Anterior cingulate cortex (tissue), 58 donors: ENCODE results near the gene CCDC57.
A peak's percentile ranks its signal among the peaks of the same experiment; 100 is the strongest.

ENCODE experiments used
- DNase-seq, 58 donors: peaks; one replicate each; lab custom pipeline; 2025; lab: John Stamatoyannopoulos, UW

The CCDC57 gene

GRCh38 chr17:82246365-82247181, 33.9 kb upstream of the CCDC57 start:
- peak in 6 of 58 donors; percentile 23 to 48 (median 32) for DNase-seq

GRCh38 chr17:82246040-82246364, 33.4 kb upstream of the CCDC57 start:
- no peak for DNase-seq

- peak in 1 of 58 donors; percentile 16 for DNase-seq
Observed at GRCh38 chr17:82245134-82246039, 32.7 kb upstream of the CCDC57 start.

- peak in 28 of 58 donors; percentile 16 to 67 (median 33) for DNase-seq
Observed at GRCh38 chr17:82244413-82245133, 31.9 kb upstream of the CCDC57 start.

GRCh38 chr17:82243648-82244412, 31.2 kb upstream of the CCDC57 start:
- no peak for DNase-seq

GRCh38 chr17:82242977-82243647, 30.5 kb upstream of the CCDC57 start:
- DNase-seq, result peak in 57 of 58 donors; percentile 14 to 90 (median 72)

- no peak for DNase-seq
Observed at GRCh38 chr17:82242698-82242976, 30.0 kb upstream of the CCDC57 start.

GRCh38 chr17:82241926-82242697, 29.5 kb upstream of the CCDC57 start:
- peak in 2 of 58 donors; percentile 34 for DNase-seq

GRCh38 chr17:82241183-82241925, 28.7 kb upstream of the CCDC57 start:
- DNase-seq, result peak in 48 of 58 donors; percentile 21 to 77 (median 54)

GRCh38 chr17:82240506-82241182, 28.0 kb upstream of the CCDC57 start:
- no peak for DNase-seq

- DNase-seq, result no peak
Observed at GRCh38 chr17:82239926-82240505, 27.4 kb upstream of the CCDC57 start.

GRCh38 chr17:82239401-82239925, 26.8 kb upstream of the CCDC57 start:
- no peak for DNase-seq

GRCh38 chr17:82238472-82239201, 26.0 kb upstream of the CCDC57 start:
- DNase-seq, result peak in 42 of 58 donors; percentile 23 to 87 (median 50)

- DNase-seq, result peak in 11 of 58 donors; percentile 23 to 70 (median 32)
Observed at GRCh38 chr17:82237746-82238471, 25.3 kb upstream of the CCDC57 start.

- DNase-seq, result no peak
Observed at GRCh38 chr17:82237083-82237745, 24.6 kb upstream of the CCDC57 start.
